AG09309 (cell line): ENCODE measurements around the gene CENPP.

ENCODE experiments used
- DNase-seq: peaks from one replicate; pipeline ENCODE4 v3.0.0-alpha.2; 2010; ENCODE audit warnings: low read depth
- H3K4me3 ChIP-seq: 2 replicates; pipeline ENCODE4 v1.5.1; 2011; ENCODE audit warnings: mild to moderate bottlenecking, low read depth, low read length, moderate library complexity; ENCODE audit not compliant: control insufficient read depth
- CTCF ChIP-seq: IDR thresholded peaks from 2 replicates; pipeline ENCODE4 v1.5.1; 2011; ENCODE audit warnings: mild to moderate bottlenecking, low read depth, low read length, inconsistent platforms; ENCODE audit not compliant: insufficient read depth, control insufficient read depth; ENCODE audit errors: missing control alignments

The CENPP gene

GRCh38 chr9:92666236-92666635 is 340.5 kb downstream of the CENPP start:
- no peak for DNase-seq
- H3K4me3 ChIP-seq, result no peak overlapping the region
- no peak for TF ChIP-seq CTCF

GRCh38 chr9:92666912-92667532 is 341.3 kb downstream of the CENPP start:
- TF ChIP-seq CTCF, result no peak
- no peak overlapping the region for H3K4me3 ChIP-seq
- DNase-seq, result no peak

GRCh38 chr9:92668746-92669526 is 343.2 kb downstream of the CENPP start:
- H3K4me3 ChIP-seq, result peak overlapping the region; percentile 87
- no peak for DNase-seq
- no peak for TF ChIP-seq CTCF

GRCh38 chr9:92669527-92669889 is 343.8 kb downstream of the CENPP start:
- no peak for TF ChIP-seq CTCF
- DNase-seq, result no peak
- peak overlapping the region; percentile 87 for H3K4me3 ChIP-seq
